Right lobe of liver (tissue), 5 donors: Measurements from ENCODE around the gene EBNA1BP2. TPM values are rescaled to one million over a fixed set of nuclear protein-coding genes. Genes with fewer than 3 reads are reported as not detected.

Source experiments
- microRNA-seq, 2 donors: library from miRNA; unstranded; fragments of <30 nt; microRNA quantifications; one replicate each; pipeline ENCODE4, GENCODE V29; 2019 to 2020
- small RNA-seq, 2 experiments: library from RNA; depleted of rRNA; stranded (forward); fragments of <200 nt; gene quantifications; one replicate each; pipeline ENCODE3, GENCODE V24; 2016
- total RNA-seq, 6 experiments: library from RNA; depleted of rRNA in 2 of 6; stranded (reverse); fragments of >200 nt in 2 of 6; fragmentation: NEBNext Ultra II Directional in 3 of 6; extraction: Animal tissue kit (Norgen Biotek cat#: 25700) in 3 of 6; gene quantifications; one replicate each; pipeline versions ENCODE4 v1.1.0 to v1.2.4, GENCODE V29; 2016 to 2023
- donor health status: DM: no; HTN: no; CAD: no.
- donor health status: DM: no; HTN: no; CAD: no.
- donor health status: DM: no; HTN: yes; CAD: no.
- donor health status: DM: no; HTN: yes; CAD: no.

The EBNA1BP2 gene
- total RNA-seq, 6 experiments from 2014 or later = 45.7 to 108 (median 61.4) TPM

Small RNAs within 50 kb of the gene (microRNA-seq; reads per million reads assigned to microRNA genes)
- 1.2 to 1.3 reads per million in 2 donors for gene MIR6733

Small RNAs within 50 kb of the gene (small RNA-seq; reads per million reads assigned to genes)
- 0 to 0.29 reads per million in 2 experiments for gene RNA5SP46

Other genes with a start within 250 kb of the EBNA1BP2 start
- 10 to 100 TPM in 1 of 6 experiments, 1 to 10 TPM in 4, under 1 TPM in 1; 0.74 to 34.3 (median 5.8) TPM for gene SLC2A1, start 213.4 kb downstream of the EBNA1BP2 start, total RNA-seq
- not detected for gene CFAP57, start within 50 bp of the EBNA1BP2 start, total RNA-seq
- gene TMEM125, start 97.7 kb upstream of the EBNA1BP2 start, total RNA-seq = under 1 TPM in 2 of 6 experiments, not detected in 4; 0.21 to 0.27 TPM
- 1 to 10 TPM in 4 of 6 experiments, under 1 TPM in 2; 0.58 to 2.7 (median 1.7) TPM for gene C1orf210, start 113.3 kb upstream of the EBNA1BP2 start, total RNA-seq
- 10 to 100 TPM in 1 of 6 experiments, 1 to 10 TPM in 5; 5.8 to 12.2 (median 8.0) TPM for gene TIE1, start 128.7 kb upstream of the EBNA1BP2 start, total RNA-seq
- gene MPL, start 165.5 kb upstream of the EBNA1BP2 start, total RNA-seq = under 1 TPM in 1 of 6 experiments, not detected in 5; 0.59 TPM
- gene CDC20, start 186.7 kb upstream of the EBNA1BP2 start, total RNA-seq = 1 to 10 TPM in 4 of 6 experiments, under 1 TPM in 1, not detected in 1; 0.49 to 5.3 (median 2.3) TPM
- 10 to 100 TPM; 19.9 to 38.3 (median 29.2) TPM for gene ELOVL1, start 195.7 kb upstream of the EBNA1BP2 start, total RNA-seq
- 10 to 100 TPM; 20.7 to 26.6 (median 24.1) TPM for gene MED8, start 217.5 kb upstream of the EBNA1BP2 start, total RNA-seq
- gene SZT2, start 217.6 kb upstream of the EBNA1BP2 start, total RNA-seq = 10 to 100 TPM; 12.7 to 30.4 (median 19.2) TPM